GM18508 (cell line): ENCODE results near the gene KLHL1.
A peak's percentile ranks its signal among the peaks of the same experiment; 100 is the strongest.

Source experiments
- ATAC-seq: cut with Tn5 transposase; IDR thresholded peaks from one replicate; pipeline ENCODE4 v1.9.1; 2021; ENCODE audit warnings: moderate number of reproducible peaks; ENCODE audit not compliant: insufficient read depth, unreplicated experiment

Gene KLHL1

GRCh38 chr13:70023516-70023915, 84.7 kb downstream of the KLHL1 start:
- no peak for ATAC-seq

- no peak for ATAC-seq
Measured at GRCh38 chr13:70022646-70023045, 85.6 kb downstream of the KLHL1 start.

GRCh38 chr13:70016116-70016515, 92.1 kb downstream of the KLHL1 start:
- no peak for ATAC-seq

GRCh38 chr13:70014337-70014736, 93.9 kb downstream of the KLHL1 start:
- no peak for ATAC-seq

GRCh38 chr13:69999875-70000274, 108.4 kb downstream of the KLHL1 start:
- no peak for ATAC-seq

- no peak for ATAC-seq
Measured at GRCh38 chr13:69997061-69997460, 111.2 kb downstream of the KLHL1 start.

GRCh38 chr13:69980799-69981198, 127.5 kb downstream of the KLHL1 start:
- ATAC-seq: no peak

- ATAC-seq: no peak
Measured at GRCh38 chr13:69975496-69975895, 132.8 kb downstream of the KLHL1 start.

- no peak for ATAC-seq
Measured at GRCh38 chr13:69970520-69970919, 137.7 kb downstream of the KLHL1 start.

- no peak for ATAC-seq
Measured at GRCh38 chr13:69959046-69959445, 149.2 kb downstream of the KLHL1 start.

- no peak for ATAC-seq
Measured at GRCh38 chr13:69956839-69957238, 151.4 kb downstream of the KLHL1 start.

GRCh38 chr13:69956349-69956748, 151.9 kb downstream of the KLHL1 start:
- no peak for ATAC-seq

GRCh38 chr13:69955271-69955670, 153.0 kb downstream of the KLHL1 start:
- ATAC-seq: no peak

- ATAC-seq: no peak
Measured at GRCh38 chr13:69951412-69951811, 156.8 kb downstream of the KLHL1 start.

GRCh38 chr13:69950160-69950559, 158.1 kb downstream of the KLHL1 start:
- no peak for ATAC-seq

- ATAC-seq: peak; percentile 100
Measured at GRCh38 chr13:69948016-69948415, 160.2 kb downstream of the KLHL1 start.

- peak; percentile 6 for ATAC-seq
Measured at GRCh38 chr13:69947582-69947981, 160.7 kb downstream of the KLHL1 start.

- no peak for ATAC-seq
Measured at GRCh38 chr13:69946511-69946910, 161.7 kb downstream of the KLHL1 start.

- ATAC-seq: no peak
Measured at GRCh38 chr13:69935043-69935442, 173.2 kb downstream of the KLHL1 start.

GRCh38 chr13:69928262-69928661, 180.0 kb downstream of the KLHL1 start:
- ATAC-seq: no peak

GRCh38 chr13:69921156-69921555, 187.1 kb downstream of the KLHL1 start:
- ATAC-seq: no peak

GRCh38 chr13:69912630-69913029, 195.6 kb downstream of the KLHL1 start:
- ATAC-seq: no peak

GRCh38 chr13:69910800-69911199, 197.5 kb downstream of the KLHL1 start:
- no peak for ATAC-seq
